HG02870 (cell line): ENCODE data around the gene FRMD6.

Experiments used
- ATAC-seq: cut with Tn5 transposase; IDR thresholded peaks from one replicate; pipeline ENCODE4 v1.9.1; 2021; ENCODE audit warnings: mild to moderate bottlenecking, moderate library complexity; ENCODE audit not compliant: unreplicated experiment

Gene FRMD6

GRCh38 chr14:51663783-51664326, 12.1 kb downstream of the FRMD6 start:
- no peak for ATAC-seq

GRCh38 chr14:51666070-51666469, 14.4 kb downstream of the FRMD6 start:
- ATAC-seq: no peak

DNA sequence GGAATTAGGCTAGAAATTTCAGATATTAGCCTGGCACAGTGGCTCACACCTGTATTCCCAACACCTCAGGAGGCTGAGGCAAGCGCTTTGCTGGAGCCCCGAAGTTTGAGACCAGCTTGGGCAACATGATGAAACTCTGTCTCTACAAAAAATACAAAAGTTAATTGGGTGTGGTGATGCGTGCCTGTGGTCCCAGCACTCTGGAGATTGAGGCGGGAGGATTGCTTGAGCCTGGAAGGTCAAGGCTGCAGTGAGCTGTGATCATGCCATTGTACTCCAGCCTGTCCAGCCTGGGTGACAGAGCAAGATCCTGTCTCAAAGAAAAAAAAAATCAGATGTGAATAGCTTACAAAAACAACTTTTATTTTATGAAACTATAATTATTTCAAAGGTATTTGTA, 15.1 kb downstream of the FRMD6 start:
- ATAC-seq: no peak

DNA sequence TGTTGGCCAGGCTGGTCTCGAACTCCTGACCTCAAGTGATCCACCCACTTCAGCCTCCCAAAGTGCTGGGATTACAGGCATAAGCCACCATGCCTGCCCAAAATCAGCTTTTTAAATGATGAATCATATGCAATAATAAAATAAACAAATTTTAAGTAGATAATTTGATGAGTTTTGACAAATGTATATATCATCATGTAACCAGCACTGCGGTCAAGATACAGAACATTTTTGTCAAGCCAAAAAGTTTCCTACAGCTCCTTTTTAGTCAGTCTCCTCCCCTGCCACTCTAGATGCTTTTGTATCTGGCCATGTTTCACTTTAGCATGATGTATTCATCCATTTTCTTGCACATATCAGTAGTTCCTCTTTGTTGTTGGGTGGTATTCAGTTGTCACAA, 17.2 kb downstream of the FRMD6 start:
- no peak for ATAC-seq

DNA sequence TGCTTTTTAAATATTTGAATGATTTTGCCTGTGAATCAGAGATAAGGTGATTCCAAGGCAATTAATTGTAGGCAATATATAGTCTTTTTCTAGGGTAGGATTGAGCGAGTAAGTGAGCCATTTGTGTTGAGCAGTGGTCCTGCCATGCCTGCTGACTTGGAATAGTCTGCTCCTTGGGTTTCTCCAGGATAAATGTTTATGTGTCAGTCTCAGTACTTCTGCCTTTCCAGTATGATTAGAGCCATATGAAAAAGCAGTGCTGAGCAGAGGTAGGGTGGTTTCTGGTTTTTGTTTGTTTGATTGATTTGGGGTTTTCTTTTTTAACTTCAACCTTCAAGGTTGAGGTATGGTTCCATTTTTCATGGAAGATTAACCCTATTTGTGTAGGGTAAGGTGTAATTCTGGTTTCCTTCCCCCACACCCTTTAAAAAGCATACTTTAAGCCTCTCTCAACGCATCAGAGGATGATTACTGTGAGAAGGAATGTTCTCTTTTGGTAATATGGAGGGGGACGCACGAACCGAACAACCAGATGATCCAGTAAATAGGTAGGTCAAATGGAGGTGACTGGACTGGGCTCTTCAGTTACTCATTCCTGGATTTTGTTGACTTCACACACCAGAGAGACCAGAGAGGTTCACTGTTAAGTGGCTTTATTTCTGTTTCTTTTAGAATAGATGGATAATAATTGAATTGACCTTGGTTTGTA, 22.7 kb downstream of the FRMD6 start:
- ATAC-seq: no peak

DNA sequence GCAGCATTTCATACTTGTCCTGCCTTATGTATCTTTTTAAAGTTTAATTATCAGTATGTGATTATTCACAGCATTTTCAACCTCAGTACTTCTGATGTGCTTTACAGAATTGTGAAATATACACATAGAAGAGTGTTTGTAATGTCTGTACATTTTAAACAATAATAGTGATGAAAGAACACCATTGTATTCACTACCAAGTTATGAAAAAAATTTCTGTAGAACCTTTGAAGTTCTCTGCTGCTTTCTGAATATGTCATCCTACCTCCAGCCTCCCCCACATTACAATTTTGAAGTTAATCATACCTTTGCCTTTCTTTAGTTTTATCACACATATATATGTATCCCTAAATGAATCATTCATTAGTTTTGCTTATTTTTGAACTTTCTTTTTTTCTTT, 24.8 kb downstream of the FRMD6 start:
- ATAC-seq: no peak

DNA sequence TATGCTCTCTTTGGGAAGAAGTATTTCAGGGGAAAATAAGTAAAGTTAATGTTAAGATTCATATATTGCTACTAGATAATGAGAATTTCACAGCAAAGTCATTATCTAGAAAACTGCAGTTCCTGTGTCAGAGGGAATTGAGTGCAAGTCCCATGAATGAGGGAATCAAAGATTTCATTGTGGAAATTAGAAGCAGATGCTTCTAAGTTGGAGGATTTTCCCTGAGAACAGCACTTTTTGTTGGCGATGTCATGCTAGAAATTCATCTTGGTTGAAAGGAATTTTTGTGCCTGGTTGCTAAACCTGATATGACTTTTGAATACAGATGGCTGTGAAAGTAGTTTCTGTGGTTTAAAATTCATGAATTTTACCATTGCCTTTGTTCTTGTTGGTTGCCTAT, 25.6 kb downstream of the FRMD6 start:
- no peak for ATAC-seq

GRCh38 chr14:51677738-51678137, 26.0 kb downstream of the FRMD6 start:
- no peak for ATAC-seq

DNA sequence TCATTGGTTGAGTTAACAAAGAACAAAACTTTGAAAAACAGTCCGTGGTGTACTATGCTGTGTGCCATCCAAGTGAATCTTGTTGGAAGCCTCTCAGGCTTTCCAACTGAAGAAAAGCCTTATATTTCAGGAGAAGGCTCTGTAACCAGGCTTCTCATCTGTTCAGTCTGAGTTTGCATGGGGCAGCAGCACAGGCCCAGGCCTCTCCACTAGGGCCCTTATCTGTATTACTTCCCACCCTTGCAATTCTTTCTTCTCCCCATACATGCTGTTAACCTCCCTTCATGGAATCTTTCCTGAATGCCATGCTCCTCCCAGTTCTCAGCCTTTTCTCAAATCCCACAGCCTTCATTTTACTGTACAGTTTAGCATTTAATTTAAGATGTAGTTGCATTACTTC, 28.3 kb downstream of the FRMD6 start:
- no peak for ATAC-seq

DNA sequence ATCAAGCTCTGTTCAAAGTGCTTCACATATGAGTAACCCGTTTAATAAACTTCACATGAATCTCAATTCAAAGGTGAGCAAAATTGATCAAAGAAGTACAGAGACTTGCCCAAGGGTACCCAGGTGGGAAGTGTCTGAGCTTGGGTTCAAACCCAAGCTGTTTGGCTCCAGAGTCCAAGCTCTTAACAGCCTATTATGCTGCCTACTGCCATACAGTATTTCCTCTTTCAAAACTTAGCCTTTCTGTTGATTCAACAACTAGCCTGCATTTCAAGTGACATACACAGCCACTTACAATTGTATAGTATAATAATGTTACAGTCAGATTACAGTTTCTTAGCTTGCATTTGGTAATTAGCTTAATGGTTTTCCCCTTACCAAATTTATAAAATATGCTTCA, 29.7 kb downstream of the FRMD6 start:
- ATAC-seq: no peak

DNA sequence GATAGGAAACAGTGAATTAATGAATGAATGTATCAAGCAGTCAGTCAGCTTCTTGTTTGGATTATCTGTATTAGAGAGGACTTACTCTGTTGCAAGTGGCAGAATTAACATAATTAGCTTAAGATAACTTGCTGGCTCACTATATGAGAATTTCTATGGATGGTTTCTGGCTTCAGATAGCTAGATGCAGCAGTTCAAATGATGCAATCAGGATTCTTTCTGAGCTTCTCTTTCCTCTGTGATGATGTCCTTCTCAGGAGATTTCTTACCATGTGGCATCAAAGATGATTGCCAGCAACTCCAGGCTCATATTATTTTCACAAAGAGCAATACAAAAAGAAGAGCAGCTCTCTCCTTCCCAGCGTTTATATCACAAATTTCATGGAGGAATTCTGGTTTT, 30.7 kb downstream of the FRMD6 start:
- ATAC-seq: no peak

GRCh38 chr14:51684760-51685159, 33.0 kb downstream of the FRMD6 start:
- no peak for ATAC-seq

- no peak for ATAC-seq
Measured at GRCh38 chr14:51691176-51691575, 39.5 kb downstream of the FRMD6 start.

DNA sequence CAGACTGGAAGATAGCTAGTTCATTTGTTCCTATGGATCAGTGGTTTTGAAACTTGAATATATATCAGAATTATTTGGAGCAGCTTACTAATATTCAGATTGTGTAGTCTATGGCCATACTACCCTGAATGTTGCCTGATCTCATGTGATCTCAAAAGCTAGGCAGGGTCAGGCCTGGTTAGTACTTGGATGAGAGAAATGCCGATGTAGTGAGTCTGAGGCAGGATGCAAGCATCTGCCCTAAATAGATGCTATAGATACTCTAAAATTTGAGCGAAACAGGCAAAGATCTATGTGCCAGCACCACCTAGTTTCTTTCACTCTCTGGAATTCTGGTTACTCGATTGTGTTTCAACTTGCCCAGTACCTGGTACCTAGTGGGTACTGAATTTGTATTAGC, 40.9 kb downstream of the FRMD6 start:
- ATAC-seq: no peak

DNA sequence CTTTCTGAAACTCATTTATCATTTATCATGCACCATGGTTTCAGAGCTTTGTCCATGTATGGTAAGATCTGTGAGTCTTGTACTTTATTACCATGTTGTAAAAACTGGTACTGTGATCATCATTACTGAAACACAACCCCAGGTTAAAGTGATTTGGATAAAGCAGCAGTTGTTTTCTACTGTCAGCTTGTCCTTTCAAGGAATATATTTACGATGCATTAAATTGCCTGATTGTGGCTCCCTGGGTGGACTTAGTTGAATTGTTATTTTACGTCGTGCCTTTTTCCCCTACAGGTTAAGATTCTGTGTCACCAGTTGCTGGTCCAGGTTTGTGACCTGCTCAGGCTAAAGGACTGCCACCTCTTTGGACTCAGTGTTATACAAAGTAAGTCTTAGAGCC, 46.1 kb downstream of the FRMD6 start:
- ATAC-seq: no peak

- ATAC-seq: no peak
Measured at GRCh38 chr14:51701951-51702350, 50.2 kb downstream of the FRMD6 start.

- no peak for ATAC-seq
Measured at GRCh38 chr14:51703787-51704186, 52.1 kb downstream of the FRMD6 start.

GRCh38 chr14:51704545-51704944, 52.8 kb downstream of the FRMD6 start:
- ATAC-seq: no peak

- ATAC-seq: no peak
Measured at GRCh38 chr14:51707327-51707726, 55.6 kb downstream of the FRMD6 start.

DNA sequence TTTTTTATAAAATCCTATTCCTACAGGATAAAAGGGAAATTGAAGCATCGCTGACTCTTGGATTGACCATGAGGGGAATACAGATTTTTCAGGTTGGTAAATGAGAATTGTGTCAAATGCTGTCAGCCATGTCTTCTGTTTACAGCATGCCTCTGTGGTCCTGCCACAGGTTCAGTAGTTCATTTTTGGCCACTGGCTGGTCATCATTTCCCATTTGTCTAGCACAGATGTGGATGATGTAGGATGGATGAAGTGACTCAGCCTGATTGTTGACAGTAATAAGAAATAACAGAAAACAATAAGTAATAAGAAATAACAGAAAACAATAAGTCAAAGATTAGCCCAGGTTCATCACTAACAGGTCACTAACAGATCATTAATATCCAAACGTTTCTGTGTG, 59.8 kb downstream of the FRMD6 start:
- ATAC-seq: no peak

GRCh38 chr14:51715250-51715649, 63.5 kb downstream of the FRMD6 start:
- ATAC-seq: no peak

DNA sequence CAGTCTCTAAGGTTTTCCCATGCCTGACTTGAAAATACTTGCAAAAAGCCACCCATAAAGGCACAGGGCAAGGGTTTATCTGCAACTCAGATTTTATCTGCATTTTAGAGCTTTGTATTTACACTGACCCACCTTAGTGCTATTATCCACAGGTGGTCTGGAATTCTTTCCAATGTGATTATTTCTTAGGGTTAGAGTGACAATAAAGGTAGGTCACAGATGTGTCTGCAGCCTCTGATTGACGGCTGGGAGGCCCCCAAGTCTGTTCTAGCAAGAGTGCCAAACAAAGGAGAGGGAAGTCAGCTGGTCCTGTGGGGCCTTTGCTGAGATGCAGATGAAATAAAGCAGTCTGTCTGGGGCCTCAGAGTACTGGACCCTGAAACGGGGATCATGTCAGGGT, 64.0 kb downstream of the FRMD6 start:
- no peak for ATAC-seq

- ATAC-seq: no peak
Measured at GRCh38 chr14:51716610-51717009, 64.9 kb downstream of the FRMD6 start.
